Measurements from ENCODE around the gene LYVE1.
"Not testable (repeated sequence)": the region's sequence is repeated elsewhere in the genome, so short reads cannot be mapped to it uniquely, and the experiment has no call there.

The LYVE1 gene

DNA sequence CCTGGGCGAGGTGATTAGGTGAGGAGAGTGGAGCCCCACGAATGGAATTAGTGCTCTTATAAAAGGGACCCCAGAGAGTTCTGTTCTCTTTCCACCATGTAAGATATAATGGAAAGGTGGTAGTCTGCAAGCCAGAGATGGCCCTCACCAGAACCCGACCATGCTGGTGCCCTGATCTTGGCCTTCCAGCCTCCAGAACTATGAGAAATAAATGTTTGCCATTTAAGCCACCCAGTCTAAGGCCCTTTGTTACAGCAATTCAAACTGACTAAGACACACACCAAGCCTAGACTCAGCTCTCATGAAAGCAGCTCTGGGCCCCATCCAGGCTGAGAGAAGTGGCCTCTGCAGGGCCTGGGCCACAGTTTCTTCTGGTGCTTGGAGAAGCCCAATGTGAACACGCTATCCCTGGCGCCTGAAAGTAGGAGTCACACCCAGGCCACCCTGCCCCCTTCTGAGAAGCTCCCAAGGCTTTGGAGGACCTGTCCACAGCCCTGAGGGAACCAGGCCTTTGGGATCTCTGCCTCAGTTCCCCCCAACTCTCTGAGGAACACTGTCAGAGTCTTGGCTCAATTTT is 35.3 kb upstream of the LYVE1 start:
- H3K4me1 ChIP-seq (ENCODE audit: control insufficient read depth, insufficient read depth, low read length, unreplicated experiment) = peaks cover 42% of the 10 kb centered on the region
- no peaks in the 10 kb centered on the region for H3K27me3 ChIP-seq (ENCODE audit: insufficient read depth, low read length)
- H3K4me3 ChIP-seq (ENCODE audit: low read depth, low read length) = no peak overlapping the region
- H3K79me2 ChIP-seq (ENCODE audit: control insufficient read depth, insufficient read depth, low read length, unreplicated experiment) = no peaks in the 10 kb centered on the region
- H3K27ac ChIP-seq (ENCODE audit: low read depth, low read length) = no peak overlapping the region
- H3K36me3 ChIP-seq (ENCODE audit: insufficient read depth, low read length) = no peaks in the 10 kb centered on the region
- no peak overlapping the region for H2AFZ ChIP-seq (ENCODE audit: low read length, unreplicated experiment)

DNA sequence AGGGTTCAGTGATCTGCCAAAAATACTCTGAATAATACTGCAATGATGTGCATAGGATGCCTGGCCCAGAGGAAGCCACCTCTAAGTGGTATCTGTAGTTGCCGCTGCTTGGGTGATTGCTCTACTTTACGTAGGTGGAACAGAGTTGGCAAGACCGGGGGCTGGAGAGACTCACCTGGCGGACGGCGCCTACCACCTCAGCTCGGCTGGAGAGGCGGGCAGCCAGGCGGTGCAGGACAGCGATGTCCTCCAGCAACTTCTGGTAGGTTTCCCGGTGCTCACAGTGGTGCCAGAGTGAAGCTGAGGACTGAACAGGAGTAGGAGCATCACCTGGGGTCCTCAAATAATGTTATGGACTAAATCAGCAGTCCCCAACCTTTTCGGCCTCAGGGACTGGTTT is 34.5 kb upstream of the LYVE1 start:
- H3K4me1 ChIP-seq (ENCODE audit: control insufficient read depth, insufficient read depth, low read length, unreplicated experiment) = peaks cover 42% of the 10 kb centered on the region
- H3K36me3 ChIP-seq (ENCODE audit: insufficient read depth, low read length) = no peaks in the 10 kb centered on the region
- H2AFZ ChIP-seq (ENCODE audit: low read length, unreplicated experiment) = no peak overlapping the region
- H3K4me3 ChIP-seq (ENCODE audit: low read depth, low read length) = no peak overlapping the region
- H3K79me2 ChIP-seq (ENCODE audit: control insufficient read depth, insufficient read depth, low read length, unreplicated experiment) = no peaks in the 10 kb centered on the region
- H3K27me3 ChIP-seq (ENCODE audit: insufficient read depth, low read length) = no peaks in the 10 kb centered on the region
- H3K27ac ChIP-seq (ENCODE audit: low read depth, low read length) = no peak overlapping the region

DNA sequence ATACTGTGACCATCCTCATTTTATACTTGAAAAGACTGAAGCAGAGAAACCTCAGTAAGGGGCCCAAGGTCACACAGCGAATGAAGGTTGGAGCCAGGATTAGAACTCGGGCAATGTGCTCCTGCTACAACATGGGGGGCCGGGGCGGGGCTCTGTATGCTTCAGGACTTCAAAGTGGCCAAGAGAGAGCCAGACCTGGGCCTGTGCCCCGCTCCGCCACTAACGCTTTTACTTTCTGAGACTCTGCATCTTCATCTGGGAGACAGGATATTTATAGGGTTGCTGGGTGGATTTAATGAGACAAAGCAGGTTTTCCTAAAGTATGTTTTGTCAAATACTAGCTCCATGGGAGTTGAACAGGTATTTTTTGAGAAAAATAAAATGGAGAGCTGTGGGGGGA is 33.9 kb upstream of the LYVE1 start:
- no peaks in the 10 kb centered on the region for H3K79me2 ChIP-seq (ENCODE audit: control insufficient read depth, insufficient read depth, low read length, unreplicated experiment)
- no peaks in the 10 kb centered on the region for H3K36me3 ChIP-seq (ENCODE audit: insufficient read depth, low read length)
- no peak overlapping the region for H3K4me3 ChIP-seq (ENCODE audit: low read depth, low read length)
- H3K27me3 ChIP-seq (ENCODE audit: insufficient read depth, low read length) = no peaks in the 10 kb centered on the region
- H3K27ac ChIP-seq (ENCODE audit: low read depth, low read length) = no peak overlapping the region
- H2AFZ ChIP-seq (ENCODE audit: low read length, unreplicated experiment) = no peak overlapping the region
- peaks cover 37% of the 10 kb centered on the region for H3K4me1 ChIP-seq (ENCODE audit: control insufficient read depth, insufficient read depth, low read length, unreplicated experiment)

DNA sequence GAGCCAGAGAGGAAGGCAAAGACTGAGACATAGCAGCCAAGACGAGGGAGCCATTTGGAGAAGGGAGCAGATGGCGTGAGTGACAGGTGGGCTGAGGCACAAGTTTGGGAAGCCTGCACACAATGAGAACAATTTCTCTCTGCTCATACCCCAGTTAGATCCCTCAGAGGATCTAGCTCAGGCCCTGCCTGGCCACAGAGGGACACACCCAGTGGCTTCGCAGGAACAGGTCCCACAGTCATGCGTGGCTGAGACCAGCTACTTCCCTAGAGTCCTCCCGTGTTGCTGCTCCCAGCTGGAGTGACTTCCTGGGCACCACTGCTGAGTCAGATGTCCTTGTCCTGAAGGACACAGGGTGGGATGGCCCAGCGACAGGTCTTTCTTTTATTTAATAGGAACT is 33.4 kb upstream of the LYVE1 start:
- H3K4me3 ChIP-seq (ENCODE audit: low read depth, low read length) = no peak overlapping the region
- H3K27ac ChIP-seq (ENCODE audit: low read depth, low read length) = no peak overlapping the region
- no peaks in the 10 kb centered on the region for H3K27me3 ChIP-seq (ENCODE audit: insufficient read depth, low read length)
- no peaks in the 10 kb centered on the region for H3K79me2 ChIP-seq (ENCODE audit: control insufficient read depth, insufficient read depth, low read length, unreplicated experiment)
- H3K4me1 ChIP-seq (ENCODE audit: control insufficient read depth, insufficient read depth, low read length, unreplicated experiment) = peaks cover 31% of the 10 kb centered on the region
- H2AFZ ChIP-seq (ENCODE audit: low read length, unreplicated experiment) = no peak overlapping the region
- H3K36me3 ChIP-seq (ENCODE audit: insufficient read depth, low read length) = no peaks in the 10 kb centered on the region

DNA sequence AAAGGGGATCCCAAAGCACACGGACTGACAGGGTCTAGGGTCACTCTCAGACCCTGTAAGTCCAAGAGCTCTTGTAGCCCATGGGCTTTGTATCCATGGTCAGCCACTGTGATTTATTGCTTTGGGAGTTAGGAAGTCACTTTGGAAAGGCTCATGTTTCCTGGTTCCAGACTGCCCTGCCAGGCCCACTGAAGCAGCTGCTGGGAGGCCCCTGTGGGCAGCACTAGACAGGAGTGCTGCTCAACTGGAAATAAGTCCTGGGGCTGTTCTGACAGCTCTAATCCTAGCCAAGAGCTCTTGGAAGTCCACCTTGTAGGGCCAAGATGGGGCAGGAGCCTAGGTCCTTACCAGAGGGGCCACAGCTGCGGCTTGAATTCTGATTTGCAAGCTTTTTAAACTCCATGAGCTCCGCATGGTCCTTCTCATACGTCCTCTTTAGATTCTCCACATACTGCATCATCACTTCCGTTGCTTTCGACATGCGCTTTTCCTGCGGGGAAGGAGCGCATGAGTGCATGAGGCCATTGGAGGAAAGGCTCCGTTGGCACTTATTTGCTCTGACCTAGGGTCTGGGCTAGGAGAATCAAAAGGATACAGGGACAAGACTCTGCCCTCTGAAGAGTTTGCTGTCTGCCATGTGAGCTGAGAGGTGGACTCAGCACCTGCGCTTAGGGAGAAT is 32.2 kb upstream of the LYVE1 start:
- no peak overlapping the region for H3K27ac ChIP-seq (ENCODE audit: low read depth, low read length)
- no peak overlapping the region for H3K4me3 ChIP-seq (ENCODE audit: low read depth, low read length)
- H3K4me1 ChIP-seq (ENCODE audit: control insufficient read depth, insufficient read depth, low read length, unreplicated experiment) = peaks cover 20% of the 10 kb centered on the region
- no peak overlapping the region for H2AFZ ChIP-seq (ENCODE audit: low read length, unreplicated experiment)
- H3K79me2 ChIP-seq (ENCODE audit: control insufficient read depth, insufficient read depth, low read length, unreplicated experiment) = no peaks in the 10 kb centered on the region
- no peaks in the 10 kb centered on the region for H3K27me3 ChIP-seq (ENCODE audit: insufficient read depth, low read length)
- H3K36me3 ChIP-seq (ENCODE audit: insufficient read depth, low read length) = no peaks in the 10 kb centered on the region

DNA sequence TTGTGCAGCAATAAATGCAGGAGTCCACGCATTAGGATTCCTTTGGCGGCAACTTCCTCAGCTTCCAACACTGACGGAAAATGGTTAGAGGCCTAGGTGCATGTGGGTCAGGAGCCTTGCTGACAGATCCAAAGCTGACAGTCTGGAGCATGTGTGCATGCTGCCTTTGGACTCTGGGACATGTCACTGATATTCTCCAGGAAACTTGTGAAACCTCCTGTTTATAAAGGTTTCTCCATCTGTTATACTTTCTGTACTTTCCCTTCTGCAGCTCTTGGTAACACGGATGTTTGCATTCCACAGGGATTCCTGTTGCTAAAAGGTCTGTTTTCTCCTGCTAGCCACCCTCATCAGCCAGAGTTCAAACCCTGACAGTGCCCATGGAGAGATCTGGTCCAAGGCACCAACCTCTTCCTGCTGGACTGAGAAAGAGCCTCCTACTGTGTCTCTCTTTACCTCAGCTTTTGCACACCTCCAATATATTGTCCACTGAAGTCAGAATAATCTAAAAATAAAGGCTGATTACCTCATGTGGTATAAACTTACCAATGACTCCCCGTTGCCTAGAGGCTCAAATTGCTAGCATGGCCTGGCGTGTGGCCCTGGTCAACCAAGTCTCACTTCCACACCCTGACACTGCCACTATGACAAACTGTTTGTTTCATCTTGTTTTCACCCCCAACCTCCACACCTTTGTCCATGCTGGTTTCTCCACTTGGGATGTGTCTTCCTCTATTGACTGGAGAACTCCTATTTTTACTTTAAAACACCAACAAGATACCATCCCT is 31.1 kb upstream of the LYVE1 start:
- Histone ChIP-seq H3K27me3 (ENCODE audit: insufficient read depth, low read length) (no peaks in the 10 kb centered on the region), H3K27ac (ENCODE audit: low read depth, low read length) (no peak overlapping the region), H3K4me1 (ENCODE audit: control insufficient read depth, insufficient read depth, low read length, unreplicated experiment) (peaks cover 9% of the 10 kb centered on the region), H3K79me2 (ENCODE audit: control insufficient read depth, insufficient read depth, low read length, unreplicated experiment) (no peaks in the 10 kb centered on the region), H3K36me3 (ENCODE audit: insufficient read depth, low read length) (no peaks in the 10 kb centered on the region), H2AFZ (ENCODE audit: low read length, unreplicated experiment) (no peak overlapping the region), H3K4me3 (ENCODE audit: low read depth, low read length) (no peak overlapping the region)

DNA sequence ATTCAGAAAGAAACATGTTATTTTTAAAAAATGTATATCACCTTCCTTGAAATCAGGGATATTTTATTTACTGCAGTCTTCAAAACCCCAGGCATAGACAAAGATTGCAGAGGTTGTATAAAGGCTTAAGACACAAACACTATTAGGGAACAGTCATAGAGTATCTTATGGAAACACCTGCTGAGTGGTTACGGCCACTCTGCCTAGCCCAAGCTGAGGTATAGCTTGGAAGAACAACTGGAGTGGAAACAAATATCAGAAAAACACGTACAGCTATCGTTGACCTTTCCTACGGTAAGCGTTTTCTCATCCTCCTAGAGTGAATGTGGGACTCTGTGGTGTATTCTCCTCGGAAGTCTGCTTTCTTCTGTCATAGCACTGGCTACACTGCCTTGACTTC is 30.4 kb upstream of the LYVE1 start:
- H3K27ac ChIP-seq (ENCODE audit: low read depth, low read length) = no peak overlapping the region
- no peaks in the 10 kb centered on the region for H3K79me2 ChIP-seq (ENCODE audit: control insufficient read depth, insufficient read depth, low read length, unreplicated experiment)
- H3K27me3 ChIP-seq (ENCODE audit: insufficient read depth, low read length) = no peaks in the 10 kb centered on the region
- no peak overlapping the region for H3K4me3 ChIP-seq (ENCODE audit: low read depth, low read length)
- no peaks in the 10 kb centered on the region for H3K36me3 ChIP-seq (ENCODE audit: insufficient read depth, low read length)
- H3K4me1 ChIP-seq (ENCODE audit: control insufficient read depth, insufficient read depth, low read length, unreplicated experiment) = peaks cover 1% of the 10 kb centered on the region
- H2AFZ ChIP-seq (ENCODE audit: low read length, unreplicated experiment) = no peak overlapping the region

DNA sequence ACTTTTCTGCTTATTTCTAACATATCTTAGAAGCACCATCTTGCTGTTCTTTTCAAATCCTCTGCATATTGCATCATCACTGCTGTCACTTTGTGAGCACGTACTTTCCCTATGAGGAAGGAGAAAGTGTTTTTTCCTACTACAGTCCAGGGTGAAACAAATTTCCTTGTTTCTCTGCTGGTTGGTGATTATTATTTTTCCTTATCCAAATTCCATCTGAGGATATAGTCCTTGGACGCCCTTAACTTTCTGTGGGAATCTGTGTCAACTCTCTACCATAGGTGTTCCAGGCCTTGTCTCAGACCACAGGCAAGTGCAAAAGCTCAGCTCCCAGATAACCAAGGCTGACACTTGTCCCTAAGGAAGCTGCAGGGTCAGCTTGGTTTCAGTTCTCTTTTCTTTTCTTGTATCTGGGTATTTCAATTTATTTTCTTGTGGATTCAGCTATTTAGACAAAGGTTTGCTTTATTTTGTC is 29.4 kb upstream of the LYVE1 start:
- H3K4me1 ChIP-seq (ENCODE audit: control insufficient read depth, insufficient read depth, low read length, unreplicated experiment) = peaks cover 4% of the 10 kb centered on the region
- H3K27me3 ChIP-seq (ENCODE audit: insufficient read depth, low read length) = no peaks in the 10 kb centered on the region
- H3K4me3 ChIP-seq (ENCODE audit: low read depth, low read length) = no peak overlapping the region
- no peaks in the 10 kb centered on the region for H3K79me2 ChIP-seq (ENCODE audit: control insufficient read depth, insufficient read depth, low read length, unreplicated experiment)
- H3K36me3 ChIP-seq (ENCODE audit: insufficient read depth, low read length) = no peaks in the 10 kb centered on the region
- H3K27ac ChIP-seq (ENCODE audit: low read depth, low read length) = no peak overlapping the region
- H2AFZ ChIP-seq (ENCODE audit: low read length, unreplicated experiment) = no peak overlapping the region

DNA sequence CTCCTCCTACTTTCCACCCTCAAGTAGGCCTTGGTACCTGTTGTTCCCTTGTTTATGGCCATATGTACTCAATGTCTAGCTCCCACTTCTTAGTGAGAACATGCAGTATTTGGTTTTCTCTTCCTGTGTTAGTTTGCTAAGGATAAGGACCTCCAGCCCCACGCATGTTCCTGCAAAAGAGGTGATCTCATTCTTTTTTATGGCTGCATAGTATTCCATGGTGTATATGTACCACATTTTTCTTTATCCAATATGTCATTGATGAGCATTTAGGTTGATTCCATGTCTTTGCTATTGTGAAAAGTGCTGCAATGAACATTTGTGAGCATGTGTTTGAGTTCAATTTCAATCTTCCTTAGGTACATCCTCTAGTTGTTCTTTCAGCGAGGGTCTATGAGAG is 27.4 kb upstream of the LYVE1 start:
- not testable (repeated sequence) for H3K36me3 ChIP-seq (ENCODE audit: insufficient read depth, low read length); H3K79me2 ChIP-seq (ENCODE audit: control insufficient read depth, insufficient read depth, low read length, unreplicated experiment); H2AFZ ChIP-seq (ENCODE audit: low read length, unreplicated experiment); H3K27me3 ChIP-seq (ENCODE audit: insufficient read depth, low read length); H3K4me3 ChIP-seq (ENCODE audit: low read depth, low read length); H3K27ac ChIP-seq (ENCODE audit: low read depth, low read length)
- peaks cover 17% of the 10 kb centered on the region for H3K4me1 ChIP-seq (ENCODE audit: control insufficient read depth, insufficient read depth, low read length, unreplicated experiment)

DNA sequence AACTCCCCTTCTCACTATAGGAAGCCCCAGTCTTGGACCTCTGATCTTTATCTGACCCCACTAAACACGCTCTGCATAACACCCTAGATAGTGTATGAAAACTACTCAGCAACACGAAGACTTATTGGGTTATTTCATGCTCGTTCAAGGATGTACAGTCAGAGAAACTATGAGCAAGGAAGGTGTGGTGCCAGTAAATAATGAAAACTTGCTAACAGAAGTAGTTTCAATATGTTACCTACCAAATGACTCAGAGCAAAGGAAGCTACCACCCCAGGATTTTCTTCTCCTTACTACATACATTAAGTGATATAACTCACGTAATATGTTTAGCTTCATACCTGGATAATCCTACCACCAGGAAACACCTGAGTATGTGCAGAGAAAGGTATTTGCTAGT is 25.9 kb upstream of the LYVE1 start:
- Histone ChIP-seq H2AFZ (ENCODE audit: low read length, unreplicated experiment) (no peak overlapping the region), H3K4me1 (ENCODE audit: control insufficient read depth, insufficient read depth, low read length, unreplicated experiment) (peaks cover 17% of the 10 kb centered on the region), H3K79me2 (ENCODE audit: control insufficient read depth, insufficient read depth, low read length, unreplicated experiment) (no peaks in the 10 kb centered on the region), H3K27ac (ENCODE audit: low read depth, low read length) (no peak overlapping the region), H3K27me3 (ENCODE audit: insufficient read depth, low read length) (no peaks in the 10 kb centered on the region), H3K4me3 (ENCODE audit: low read depth, low read length) (no peak overlapping the region), H3K36me3 (ENCODE audit: insufficient read depth, low read length) (no peaks in the 10 kb centered on the region)

DNA sequence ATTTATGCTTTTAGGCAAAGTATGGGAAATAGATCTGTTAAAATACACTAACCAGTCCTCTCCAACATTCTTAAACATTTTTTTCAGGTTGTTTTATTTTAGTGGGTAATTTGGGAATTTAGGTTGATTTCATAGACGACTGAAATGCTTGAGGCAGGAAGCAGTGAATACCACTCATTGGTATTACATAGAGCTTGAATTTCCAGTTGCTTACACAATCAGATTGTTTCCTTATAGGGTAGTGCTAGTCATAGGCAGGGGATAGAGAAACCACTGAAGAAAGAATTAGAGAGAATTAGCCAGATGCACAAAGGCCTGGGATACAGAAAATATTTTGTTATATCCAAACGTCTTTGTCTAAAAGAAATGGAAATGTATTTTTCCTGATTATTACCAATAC is 23.9 kb upstream of the LYVE1 start:
- H3K27ac ChIP-seq (ENCODE audit: low read depth, low read length) = peak overlapping the region; percentile 71
- no peaks in the 10 kb centered on the region for H3K36me3 ChIP-seq (ENCODE audit: insufficient read depth, low read length)
- H2AFZ ChIP-seq (ENCODE audit: low read length, unreplicated experiment) = peak overlapping the region; percentile 69
- H3K4me3 ChIP-seq (ENCODE audit: low read depth, low read length) = no peak overlapping the region
- peaks cover 17% of the 10 kb centered on the region for H3K4me1 ChIP-seq (ENCODE audit: control insufficient read depth, insufficient read depth, low read length, unreplicated experiment)
- H3K27me3 ChIP-seq (ENCODE audit: insufficient read depth, low read length) = no peaks in the 10 kb centered on the region
- no peaks in the 10 kb centered on the region for H3K79me2 ChIP-seq (ENCODE audit: control insufficient read depth, insufficient read depth, low read length, unreplicated experiment)

Measured in ACC112 (cell line).